ENCODE measurements around the gene DOCK4. TPM values are rescaled to one million over a fixed set of nuclear protein-coding genes. Genes with fewer than 3 reads are reported as not detected.

DOCK4 gene
- polyA plus RNA-seq, 1 donor (not counting 4 experiments of a cell fraction or from before 2014, with no cell fraction given), result 13.9 TPM

- Histone ChIP-seq H2AFZ (ENCODE audit: control insufficient read depth, low read length) (no peak overlapping the region), H4K20me1 (ENCODE audit: control insufficient read depth, extremely low read depth, insufficient read depth, low read length) (no peaks in the 10 kb centered on the region), H3K9ac (ENCODE audit: control insufficient read depth, extremely low read depth, insufficient read depth, low read length) (no peak overlapping the region), H3K27ac (ENCODE audit: control insufficient read depth, insufficient read depth, low read length) (no peak overlapping the region), H3K9me1 (ENCODE audit: control insufficient read depth, extremely low read depth, insufficient read depth, low read length) (no peaks in the 10 kb centered on the region), H3K4me2 (ENCODE audit: control insufficient read depth, extremely low read depth, insufficient read depth, low read depth, low read length) (no peak overlapping the region), H3K9me3 (ENCODE audit: control insufficient read depth, low read depth, low read length) (no peaks in the 10 kb centered on the region), H3K4me1 (ENCODE audit: control insufficient read depth, extremely low read depth, insufficient read depth, low read length) (peaks cover 3% of the 10 kb centered on the region), H3K36me3 (ENCODE audit: control insufficient read depth in 2 of 2, extremely low read depth in 1 of 2, insufficient read depth in 2 of 2, low read length in 2 of 2) (no peaks in the 10 kb centered on the region), H3K79me2 (ENCODE audit: control insufficient read depth, insufficient read depth, low read length) (no peaks in the 10 kb centered on the region), H3K27me3 (ENCODE audit: control insufficient read depth, extremely low read depth, insufficient read depth, low read length) (peaks cover 5% of the 10 kb centered on the region), H3K4me3 (ENCODE audit: control insufficient read depth in 2 of 3, extremely low read depth in 1 of 3, insufficient read depth in 2 of 3, low read depth in 1 of 3, low read length in 3 of 3) (no peak overlapping the region)
- dilution Hi-C loops (cut with MboI; ENCODE audit: extremely low pct_ligation_motif_present, low sequenced_read_pairs), result no loop called here
- TF ChIP-seq EZH2 (IDR thresholded peaks at IDR 0.05; ENCODE audit: low read length) (no peak), CTCF (optimal IDR thresholded peaks at IDR 0.05 in 1 of 3, IDR thresholded peaks at IDR 0.05 in 1 of 3, conservative IDR thresholded peaks at IDR 0.05 in 1 of 3; ENCODE audit: extremely low read depth in 1 of 3, insufficient read depth in 2 of 3, low read length in 3 of 3) (no peak)
- FAIRE-seq (no peak), DNase-seq (ENCODE audit: low read depth, low spot score) (no peak)
Observed at GRCh38 chr7:111678281-111678680, 527.9 kb downstream of the DOCK4 start.

- peaks cover 3% of the 10 kb centered on the region for H3K4me1 ChIP-seq (ENCODE audit: control insufficient read depth, extremely low read depth, insufficient read depth, low read length)
- H4K20me1 ChIP-seq (ENCODE audit: control insufficient read depth, extremely low read depth, insufficient read depth, low read length), result no peaks in the 10 kb centered on the region
- H3K9me1 ChIP-seq (ENCODE audit: control insufficient read depth, extremely low read depth, insufficient read depth, low read length), result no peaks in the 10 kb centered on the region
- no peak overlapping the region for H3K9ac ChIP-seq (ENCODE audit: control insufficient read depth, extremely low read depth, insufficient read depth, low read length)
- H3K36me3 ChIP-seq (ENCODE audit: control insufficient read depth in 2 of 2, extremely low read depth in 1 of 2, insufficient read depth in 2 of 2, low read length in 2 of 2), result no peaks in the 10 kb centered on the region
- H3K27ac ChIP-seq (ENCODE audit: control insufficient read depth, insufficient read depth, low read length), result no peak overlapping the region
- no peak overlapping the region for H2AFZ ChIP-seq (ENCODE audit: control insufficient read depth, low read length)
- dilution Hi-C loops (cut with MboI; ENCODE audit: extremely low pct_ligation_motif_present, low sequenced_read_pairs), result no loop called here
- no peak overlapping the region for H3K4me3 ChIP-seq (ENCODE audit: control insufficient read depth in 2 of 3, extremely low read depth in 1 of 3, insufficient read depth in 2 of 3, low read depth in 1 of 3, low read length in 3 of 3)
- no peak overlapping the region for H3K4me2 ChIP-seq (ENCODE audit: control insufficient read depth, extremely low read depth, insufficient read depth, low read depth, low read length)
- no peak for TF ChIP-seq EZH2 (IDR thresholded peaks at IDR 0.05; ENCODE audit: low read length)
- TF ChIP-seq CTCF (optimal IDR thresholded peaks at IDR 0.05 in 1 of 3, IDR thresholded peaks at IDR 0.05 in 1 of 3, conservative IDR thresholded peaks at IDR 0.05 in 1 of 3; ENCODE audit: extremely low read depth in 1 of 3, insufficient read depth in 2 of 3, low read length in 3 of 3), result no peak
- no peaks in the 10 kb centered on the region for H3K79me2 ChIP-seq (ENCODE audit: control insufficient read depth, insufficient read depth, low read length)
- H3K27me3 ChIP-seq (ENCODE audit: control insufficient read depth, extremely low read depth, insufficient read depth, low read length), result peaks cover 5% of the 10 kb centered on the region
- DNase-seq (ENCODE audit: low read depth, low spot score) (no peak), FAIRE-seq (no peak)
- H3K9me3 ChIP-seq (ENCODE audit: control insufficient read depth, low read depth, low read length), result no peaks in the 10 kb centered on the region
Observed at GRCh38 chr7:111677848-111678247, 528.4 kb downstream of the DOCK4 start.
